Measurements from ENCODE around the gene MYD88. TPM values are rescaled to one million over a fixed set of nuclear protein-coding genes. Genes with fewer than 3 reads are reported as not detected.

The MYD88 gene
- total RNA-seq, 1 experiment from 2014 or later: 17.7 TPM

DNA sequence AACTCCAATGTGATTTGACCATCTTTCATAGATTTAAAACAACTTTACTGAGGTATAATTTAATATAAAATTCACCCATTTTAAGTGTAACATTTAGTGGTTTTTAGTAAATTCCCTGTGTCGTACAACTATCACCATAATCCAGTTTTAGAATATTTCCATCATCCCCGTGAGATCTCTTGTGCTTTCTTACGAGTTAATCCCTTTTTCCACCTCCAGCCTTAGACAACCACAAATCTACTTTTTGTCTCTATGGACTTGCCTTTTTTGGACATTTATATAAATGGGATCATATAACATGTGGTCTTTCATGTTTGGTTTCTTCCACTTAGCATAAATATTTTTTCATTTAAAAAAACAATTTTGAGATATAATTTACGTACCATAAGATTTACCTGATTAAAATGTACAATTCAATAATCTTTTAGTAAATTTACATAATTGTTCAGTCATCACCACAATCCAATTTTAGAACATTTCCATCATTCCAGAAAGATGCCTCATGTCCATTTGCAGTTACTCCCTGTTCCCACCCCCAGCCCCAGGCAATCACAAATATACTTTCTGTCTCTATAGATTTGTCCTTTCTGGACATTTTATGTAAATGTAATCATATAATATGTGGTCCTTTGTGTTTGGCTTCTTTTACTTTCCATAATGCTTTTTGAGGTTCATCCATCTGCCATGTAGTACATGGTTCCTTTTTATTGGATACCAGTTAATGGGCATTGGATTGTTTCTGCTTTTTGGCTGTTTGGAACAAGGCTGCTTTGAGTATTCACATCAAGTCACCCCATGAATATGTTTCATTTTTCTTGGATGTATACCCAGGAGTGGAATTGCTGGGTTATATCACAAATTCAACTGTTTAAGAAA, 29.9 kb downstream of the MYD88 start:
- POLR2A ChIA-PET (ENCODE audit: unreplicated experiment): interaction anchor here (0.7 kb wide), 1 partner anchor 1249 kb away, joined by 3 read pairs; no protein-coding TSS in a partner anchor
- Histone ChIP-seq H2AFZ (ENCODE audit: low read length) (no peak overlapping the region), H3K4me3 (ENCODE audit: low read length) (peak overlapping the region; percentile 94), H3K27me3 (ENCODE audit: low read length) (no peaks in the 10 kb centered on the region), H4K20me1 (ENCODE audit: low read length) (peaks cover 56% of the 10 kb centered on the region), H3K4me2 (ENCODE audit: low read length) (peak overlapping the region; percentile 93), H3K9me3 (ENCODE audit: low read length) (no peaks in the 10 kb centered on the region), H3K9me2 (replicated peaks; ENCODE audit: low read length) (no peaks in the 10 kb centered on the region), H3K27ac (ENCODE audit: low read length) (peak overlapping the region; percentile 97), H3K9ac (ENCODE audit: low read length) (peak overlapping the region; percentile 96), H3K36me3 (ENCODE audit: low read depth, low read length) (no peaks in the 10 kb centered on the region), H3F3A (ENCODE audit: low read length, unreplicated experiment) (peaks cover 3% of the 10 kb centered on the region), H3K79me2 (ENCODE audit: low read length) (peaks cover 80% of the 10 kb centered on the region), H3K4me1 (ENCODE audit: insufficient read depth, low read length) (peaks cover 59% of the 10 kb centered on the region)
- ATAC-seq (peak; percentile 5; the same call in 1 of the 2 replicates), DNase-seq (peak; percentile 86)
- intact Hi-C loops (cut with micrococcal nuclease): no loop called here
- CTCF ChIA-PET: no interaction called here
- BruUV-seq (replicated peaks): TSS peak; percentile 20
- TF ChIP-seq EZH2 (IDR thresholded peaks at IDR 0.05; ENCODE audit: low read length, unreplicated experiment) (no peak), EZH2phosphoT487 (IDR thresholded peaks at IDR 0.05; ENCODE audit: borderline replicate concordance, low read length) (no peak)
- TF ChIP-seq, protein P1, sequence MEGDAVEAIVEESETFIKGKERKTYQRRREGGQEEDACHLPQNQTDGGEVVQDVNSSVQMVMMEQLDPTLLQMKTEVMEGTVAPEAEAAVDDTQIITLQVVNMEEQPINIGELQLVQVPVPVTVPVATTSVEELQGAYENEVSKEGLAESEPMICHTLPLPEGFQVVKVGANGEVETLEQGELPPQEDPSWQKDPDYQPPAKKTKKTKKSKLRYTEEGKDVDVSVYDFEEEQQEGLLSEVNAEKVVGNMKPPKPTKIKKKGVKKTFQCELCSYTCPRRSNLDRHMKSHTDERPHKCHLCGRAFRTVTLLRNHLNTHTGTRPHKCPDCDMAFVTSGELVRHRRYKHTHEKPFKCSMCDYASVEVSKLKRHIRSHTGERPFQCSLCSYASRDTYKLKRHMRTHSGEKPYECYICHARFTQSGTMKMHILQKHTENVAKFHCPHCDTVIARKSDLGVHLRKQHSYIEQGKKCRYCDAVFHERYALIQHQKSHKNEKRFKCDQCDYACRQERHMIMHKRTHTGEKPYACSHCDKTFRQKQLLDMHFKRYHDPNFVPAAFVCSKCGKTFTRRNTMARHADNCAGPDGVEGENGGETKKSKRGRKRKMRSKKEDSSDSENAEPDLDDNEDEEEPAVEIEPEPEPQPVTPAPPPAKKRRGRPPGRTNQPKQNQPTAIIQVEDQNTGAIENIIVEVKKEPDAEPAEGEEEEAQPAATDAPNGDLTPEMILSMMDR (conservative IDR thresholded peaks at IDR 0.05; ENCODE audit: low read depth, low read length): no peak

DNA sequence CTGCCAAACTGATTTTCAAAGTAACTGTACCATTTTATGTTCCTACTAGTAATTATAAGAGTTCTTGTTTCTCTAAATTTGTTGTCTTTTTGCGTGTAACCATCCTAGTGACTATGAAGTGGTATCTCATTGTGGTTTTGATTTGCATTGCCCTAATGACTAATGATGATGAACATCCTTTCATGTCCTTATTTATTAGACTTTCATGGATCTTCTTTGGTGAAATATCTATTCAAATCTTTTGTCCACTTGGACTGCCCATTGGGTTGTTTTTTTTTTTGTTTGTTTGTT, 30.5 kb downstream of the MYD88 start:
- Histone ChIP-seq H3K9ac (ENCODE audit: low read length) (peak overlapping the region; percentile 47), H3K9me2 (replicated peaks; ENCODE audit: low read length) (no peaks in the 10 kb centered on the region), H3K9me3 (ENCODE audit: low read length) (no peaks in the 10 kb centered on the region), H3K27me3 (ENCODE audit: low read length) (no peaks in the 10 kb centered on the region), H3K4me3 (ENCODE audit: low read length) (peak overlapping the region; percentile 94), H3K4me1 (ENCODE audit: insufficient read depth, low read length) (peaks cover 58% of the 10 kb centered on the region), H3K79me2 (ENCODE audit: low read length) (peaks cover 86% of the 10 kb centered on the region), H2AFZ (ENCODE audit: low read length) (no peak overlapping the region), H4K20me1 (ENCODE audit: low read length) (peaks cover 62% of the 10 kb centered on the region), H3K4me2 (ENCODE audit: low read length) (peak overlapping the region; percentile 93), H3F3A (ENCODE audit: low read length, unreplicated experiment) (peaks cover 3% of the 10 kb centered on the region), H3K36me3 (ENCODE audit: low read depth, low read length) (no peaks in the 10 kb centered on the region), H3K27ac (ENCODE audit: low read length) (peak overlapping the region; percentile 97)
- intact Hi-C loops (cut with micrococcal nuclease): no loop called here
- TF ChIP-seq EZH2 (IDR thresholded peaks at IDR 0.05; ENCODE audit: low read length, unreplicated experiment) (no peak), EZH2phosphoT487 (IDR thresholded peaks at IDR 0.05; ENCODE audit: borderline replicate concordance, low read length) (no peak)
- TF ChIP-seq, protein P1 (conservative IDR thresholded peaks at IDR 0.05; ENCODE audit: low read depth, low read length): no peak
- ATAC-seq (no peak), DNase-seq (peak; percentile 69)
- POLR2A ChIA-PET (ENCODE audit: unreplicated experiment): no interaction called here
- CTCF ChIA-PET: no interaction called here
- BruUV-seq (replicated peaks): no TSS peak

DNA sequence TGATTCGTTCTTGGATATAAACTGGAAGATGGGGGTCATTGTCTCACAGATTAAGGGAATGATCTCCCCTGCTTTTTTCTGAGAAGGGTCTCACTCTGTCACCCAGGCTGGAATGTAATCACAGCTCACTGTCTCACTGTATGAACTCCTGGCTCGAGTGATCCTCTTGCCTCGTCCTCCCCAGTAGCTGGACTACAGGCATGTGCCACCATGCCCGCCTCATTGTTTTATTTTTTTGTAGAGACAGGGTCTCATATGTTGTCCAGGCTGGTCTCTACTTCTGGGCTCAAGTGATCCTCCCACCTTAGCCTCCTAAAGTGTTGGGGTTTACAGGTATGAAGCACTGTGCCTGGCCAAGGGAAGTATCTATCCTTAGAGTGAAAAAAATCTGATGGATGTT, 32.3 kb downstream of the MYD88 start:
- peaks cover 3% of the 10 kb centered on the region for H3F3A ChIP-seq (ENCODE audit: low read length, unreplicated experiment)
- no peak overlapping the region for H3K4me2 ChIP-seq (ENCODE audit: low read length)
- no peaks in the 10 kb centered on the region for H3K9me2 ChIP-seq (replicated peaks; ENCODE audit: low read length)
- peaks cover 100% of the 10 kb centered on the region for H3K79me2 ChIP-seq (ENCODE audit: low read length)
- H2AFZ ChIP-seq (ENCODE audit: low read length): no peak overlapping the region
- no peak overlapping the region for H3K4me3 ChIP-seq (ENCODE audit: low read length)
- no peak for DNase-seq
- H3K27ac ChIP-seq (ENCODE audit: low read length): no peak overlapping the region
- no peak for ATAC-seq
- ChIA-PET POLR2A (ENCODE audit: unreplicated experiment) (no interaction called here), CTCF (no interaction called here)
- peaks cover 77% of the 10 kb centered on the region for H4K20me1 ChIP-seq (ENCODE audit: low read length)
- intact Hi-C loops (cut with micrococcal nuclease): no loop called here
- no peaks in the 10 kb centered on the region for H3K9me3 ChIP-seq (ENCODE audit: low read length)
- H3K27me3 ChIP-seq (ENCODE audit: low read length): no peaks in the 10 kb centered on the region
- H3K9ac ChIP-seq (ENCODE audit: low read length): no peak overlapping the region
- BruUV-seq (replicated peaks): no TSS peak
- no peaks in the 10 kb centered on the region for H3K36me3 ChIP-seq (ENCODE audit: low read depth, low read length)
- TF ChIP-seq EZH2phosphoT487 (IDR thresholded peaks at IDR 0.05; ENCODE audit: borderline replicate concordance, low read length) (no peak), EZH2 (IDR thresholded peaks at IDR 0.05; ENCODE audit: low read length, unreplicated experiment) (no peak)
- TF ChIP-seq, protein P1 (conservative IDR thresholded peaks at IDR 0.05; ENCODE audit: low read depth, low read length): no peak
- H3K4me1 ChIP-seq (ENCODE audit: insufficient read depth, low read length): peaks cover 63% of the 10 kb centered on the region

All from PC-3 (cell line).